T1000 (cell line): Measurements from ENCODE around the gene CXCL14.

ENCODE experiments used
- DNase-seq: peaks from one replicate; lab custom pipeline; 2025; ENCODE audit warnings: mixed read lengths; lab: John Stamatoyannopoulos, UW

Gene CXCL14

DNA sequence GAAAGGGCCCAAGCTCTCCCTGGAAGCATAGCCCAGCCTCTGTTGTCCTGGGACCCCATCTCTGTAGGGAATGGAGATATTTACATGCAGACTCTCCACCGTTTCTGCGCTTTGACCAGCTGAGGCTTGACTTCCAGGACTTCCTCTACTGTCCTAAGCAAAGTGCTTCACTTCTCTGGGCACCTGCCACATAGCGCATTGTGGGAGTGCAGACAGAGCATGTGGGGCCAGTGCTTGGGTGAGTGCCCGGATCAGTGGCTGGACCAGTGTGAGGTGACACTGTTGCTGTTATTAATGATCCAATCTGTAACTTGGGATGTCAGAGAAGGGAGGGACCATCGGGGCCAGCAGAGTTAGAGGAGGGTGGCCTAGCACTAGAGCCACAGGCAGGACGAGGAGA lies 10.5 kb downstream of the CXCL14 start:
- DNase-seq, result no peak

GRCh38 chr5:135567661-135568060 lies 11.1 kb downstream of the CXCL14 start:
- DNase-seq, result no peak

GRCh38 chr5:135566422-135567400 lies 12.1 kb downstream of the CXCL14 start:
- no peak for DNase-seq

DNA sequence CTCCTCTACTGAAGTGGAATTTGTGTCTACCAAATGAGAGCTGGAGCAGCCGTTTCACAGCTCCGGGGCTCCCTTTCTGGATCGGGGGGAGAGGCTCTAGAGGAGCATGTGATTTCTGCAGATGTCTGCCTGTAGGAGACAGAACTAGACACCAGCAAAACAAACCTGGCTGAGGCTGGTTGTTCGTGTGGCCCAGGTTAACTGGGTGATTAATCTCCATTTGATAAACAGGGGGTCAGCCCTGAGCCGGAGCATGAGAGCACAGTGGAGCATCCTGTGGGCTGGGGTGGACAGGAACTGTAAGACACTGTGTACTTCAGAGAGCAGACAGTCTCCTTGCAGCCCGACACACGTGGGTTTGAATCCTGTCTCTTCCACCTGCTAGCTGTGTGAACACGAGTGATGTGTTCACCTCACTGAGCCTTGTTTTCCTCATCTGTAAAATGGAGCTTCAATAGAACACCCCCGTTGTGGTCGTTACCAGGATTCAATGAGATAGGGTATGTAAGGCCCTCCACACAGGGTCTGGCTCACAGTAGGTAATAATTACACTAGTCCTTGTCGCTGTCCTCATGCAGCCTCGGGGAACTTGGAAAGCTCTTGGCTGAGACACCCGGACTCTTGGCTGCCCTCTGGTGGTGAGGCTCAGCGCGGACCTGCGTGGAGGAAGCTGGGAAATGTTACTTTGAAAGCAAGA lies 12.9 kb downstream of the CXCL14 start:
- DNase-seq, result peak; percentile 18

GRCh38 chr5:135565266-135565665 lies 13.5 kb downstream of the CXCL14 start:
- no peak for DNase-seq

- DNase-seq, result no peak
Measured at GRCh38 chr5:135564331-135564730, 14.5 kb downstream of the CXCL14 start.

DNA sequence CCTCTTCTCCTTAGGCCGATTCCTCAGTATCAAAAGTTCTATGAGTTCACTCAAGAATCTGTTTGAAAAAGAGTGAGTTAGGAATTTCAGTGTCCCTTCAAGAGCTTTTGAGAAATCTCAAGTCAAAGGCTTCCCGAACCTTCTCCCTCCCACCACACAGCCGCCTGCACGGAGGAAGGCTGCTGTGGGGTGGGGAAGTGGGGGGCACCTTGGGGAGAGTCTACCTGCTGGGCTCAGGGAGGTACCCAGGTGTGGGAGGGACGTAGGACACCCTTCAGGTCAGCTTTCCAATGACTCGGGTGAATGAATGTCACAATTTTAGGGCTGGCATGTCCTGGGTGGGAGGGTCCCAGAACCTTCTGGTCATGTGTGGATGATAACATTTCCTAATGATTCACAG lies 17.5 kb downstream of the CXCL14 start:
- no peak for DNase-seq

DNA sequence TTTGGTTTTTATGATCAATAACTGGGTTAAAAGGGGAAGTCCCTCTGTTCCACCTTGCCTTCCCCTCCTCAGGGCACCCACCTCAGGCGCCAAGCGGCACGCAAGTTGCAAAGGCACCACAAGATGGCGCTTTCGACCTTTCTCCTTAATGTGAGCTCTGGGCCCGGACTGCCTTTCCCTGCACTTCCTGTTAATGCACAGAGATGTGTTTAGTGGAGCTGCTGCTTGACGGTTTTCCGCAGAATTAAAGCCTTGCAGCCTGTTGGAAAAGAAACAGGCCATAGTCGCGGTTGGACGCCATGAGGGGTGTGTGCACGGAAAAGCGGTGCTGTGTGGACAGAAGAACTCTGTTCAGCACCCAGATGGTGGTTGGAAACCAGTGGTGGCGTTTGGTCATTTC lies 17.9 kb downstream of the CXCL14 start:
- DNase-seq, result peak; percentile 33

- no peak for DNase-seq
Measured at GRCh38 chr5:135559354-135559753, 19.4 kb downstream of the CXCL14 start.

DNA sequence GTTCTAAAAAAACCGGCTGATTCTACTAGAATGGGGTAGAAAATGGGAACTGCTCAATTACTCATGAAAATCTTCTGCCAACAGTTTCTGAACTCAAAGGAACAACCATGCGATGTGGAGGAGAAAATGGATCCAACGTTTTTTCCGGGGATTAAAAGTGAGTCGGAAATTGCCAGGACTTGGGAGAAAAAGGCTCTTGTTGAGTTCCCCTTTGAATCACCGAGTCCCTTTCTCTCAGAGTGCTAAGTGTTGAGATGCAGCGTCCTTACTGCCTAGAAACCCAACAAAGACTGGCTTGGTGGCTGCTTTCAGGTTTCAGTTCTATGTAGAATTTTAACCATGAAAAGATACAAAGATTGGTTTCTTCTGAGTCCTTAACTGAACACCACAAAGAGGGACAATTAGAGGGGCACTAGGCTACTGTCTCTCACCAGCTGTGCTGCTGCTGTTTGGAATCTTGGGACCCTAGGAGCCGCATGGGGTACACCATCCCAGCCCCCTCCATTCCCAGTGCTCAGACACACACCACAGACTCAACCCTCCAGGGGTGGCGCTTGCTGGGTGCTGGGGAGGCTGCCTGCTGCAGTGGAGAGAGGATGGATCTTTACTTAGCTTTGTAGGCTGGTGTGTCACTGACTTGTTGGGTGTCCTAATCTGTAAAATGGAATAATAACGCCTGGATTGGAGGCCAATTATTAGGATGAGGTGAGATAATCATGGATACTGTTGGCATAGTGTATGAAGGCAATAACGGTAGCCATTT lies 21.5 kb downstream of the CXCL14 start:
- DNase-seq, result no peak

GRCh38 chr5:135556620-135557019 lies 22.2 kb downstream of the CXCL14 start:
- DNase-seq, result no peak

- DNase-seq, result no peak
Measured at GRCh38 chr5:135555530-135555929, 23.3 kb downstream of the CXCL14 start.

DNA sequence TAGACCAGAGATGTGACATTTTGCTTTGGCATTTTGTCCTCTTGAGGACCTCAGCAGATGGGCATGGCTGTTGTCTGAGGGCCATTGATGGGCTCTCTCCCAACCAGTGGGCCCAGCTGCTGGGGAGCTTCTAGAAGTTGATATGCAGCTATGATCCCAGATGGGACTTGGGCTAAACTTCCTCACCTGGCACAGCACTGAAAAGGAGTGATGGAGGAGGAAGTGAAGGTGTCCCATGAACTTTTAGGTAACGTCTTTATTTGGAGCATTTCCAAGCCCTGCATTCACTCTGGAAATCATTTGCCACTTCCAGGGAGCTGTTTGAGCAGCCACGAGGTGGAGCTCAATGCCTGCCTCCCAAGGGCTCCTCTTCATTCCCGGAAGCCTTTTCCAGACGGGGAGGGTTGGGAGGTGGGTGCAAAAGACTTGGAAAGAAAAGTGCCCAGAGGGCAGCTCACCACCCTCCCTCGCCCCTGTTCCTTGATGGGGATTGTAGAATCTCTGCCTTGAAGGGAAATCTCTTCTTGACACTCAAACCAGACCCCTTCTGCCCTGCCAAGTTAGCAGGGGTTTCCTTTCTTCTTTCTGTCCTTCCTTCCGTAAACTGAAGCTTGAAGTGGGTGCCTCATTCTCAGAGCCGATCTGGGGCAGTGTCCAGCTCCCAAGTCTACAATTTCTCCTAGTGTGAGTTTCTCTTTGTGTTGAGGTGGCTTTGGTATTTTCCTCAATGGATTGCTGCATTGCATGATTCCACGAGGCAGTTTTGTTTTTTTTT lies 24.9 kb downstream of the CXCL14 start:
- no peak for DNase-seq

GRCh38 chr5:135551593-135552447 lies 27.0 kb downstream of the CXCL14 start:
- DNase-seq, result peak; percentile 43

DNA sequence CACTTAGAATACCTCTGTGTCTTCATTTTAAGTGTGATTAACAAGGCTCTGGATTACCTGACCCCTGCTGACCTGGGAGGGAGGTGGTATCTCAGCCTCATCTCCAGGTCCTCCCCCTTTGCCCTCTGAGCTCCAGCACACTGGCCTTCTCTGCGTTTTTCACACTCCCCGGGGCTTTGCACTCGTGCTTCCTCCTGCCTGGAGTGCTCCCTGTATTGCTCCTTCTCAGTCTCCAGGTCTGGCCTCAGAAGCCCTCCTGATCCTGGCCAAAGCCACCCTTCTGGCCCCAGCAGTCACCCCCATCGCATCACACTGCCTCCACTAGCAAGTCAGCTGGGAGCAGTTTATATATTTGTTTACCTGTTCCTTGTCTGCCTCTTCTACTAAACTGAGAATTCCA lies 29.4 kb downstream of the CXCL14 start:
- no peak for DNase-seq

- DNase-seq, result no peak
Measured at GRCh38 chr5:135547590-135548254, 31.1 kb downstream of the CXCL14 start.

GRCh38 chr5:135546912-135547311 lies 31.9 kb downstream of the CXCL14 start:
- DNase-seq, result no peak

- no peak for DNase-seq
Measured at GRCh38 chr5:135546101-135546500, 32.7 kb downstream of the CXCL14 start.

DNA sequence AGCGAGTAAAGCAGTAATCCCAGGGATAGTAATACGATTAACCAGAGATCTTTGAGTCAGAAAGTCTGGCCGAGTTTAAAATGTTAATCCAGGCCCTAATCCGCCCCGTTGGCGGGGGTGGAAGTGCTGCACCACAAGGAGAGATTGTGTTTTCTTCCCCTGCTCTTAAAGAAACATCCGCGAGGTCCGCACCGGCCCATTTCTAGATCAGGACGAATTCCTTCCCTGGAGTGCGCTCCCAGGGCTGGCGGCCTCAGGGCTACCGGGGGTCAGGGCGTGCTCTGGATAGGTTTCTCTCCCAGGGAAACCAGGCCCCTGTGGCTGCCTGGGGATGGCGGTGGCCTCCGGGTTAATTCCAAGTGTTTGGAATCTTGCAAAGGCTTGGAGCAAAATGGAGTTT lies 33.7 kb downstream of the CXCL14 start:
- DNase-seq, result no peak
